Stimulated activated CD4-positive, alpha-beta T cell treated with anti-CD3 and anti-CD28 coated beads, Interleukin-4, amount 100 ng/mL, for 4 hours (primary cell): ENCODE measurements around the gene ZNF586.
"Not testable (repeated sequence)": the region's sequence is repeated elsewhere in the genome, so short reads cannot be mapped to it uniquely, and the experiment has no call there.

ENCODE experiments used
- DNase-seq, 2 experiments: peaks; one replicate each; pipeline ENCODE4 v3.0.0-alpha.2; 2020

ZNF586 gene

DNA sequence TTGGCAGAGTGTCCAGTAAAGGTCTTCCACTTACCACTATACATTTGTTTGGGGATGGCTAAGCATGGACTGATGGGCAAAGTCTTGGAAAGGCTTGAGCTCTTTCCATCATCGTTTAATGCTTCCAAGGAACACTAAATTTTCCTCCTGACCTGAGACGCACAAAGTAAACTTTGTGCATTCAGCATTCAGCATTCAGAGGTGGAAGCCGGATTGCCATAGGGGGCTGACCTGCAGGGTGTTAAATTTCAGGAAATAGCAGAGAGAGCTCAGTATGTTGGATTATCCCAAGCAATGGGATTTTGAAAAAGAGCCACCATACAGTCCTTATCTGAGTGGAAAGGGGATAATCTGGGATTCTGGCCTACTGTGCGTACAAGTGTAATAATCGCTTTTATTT is 31.2 kb downstream of the ZNF586 start:
- DNase-seq = no peak

DNA sequence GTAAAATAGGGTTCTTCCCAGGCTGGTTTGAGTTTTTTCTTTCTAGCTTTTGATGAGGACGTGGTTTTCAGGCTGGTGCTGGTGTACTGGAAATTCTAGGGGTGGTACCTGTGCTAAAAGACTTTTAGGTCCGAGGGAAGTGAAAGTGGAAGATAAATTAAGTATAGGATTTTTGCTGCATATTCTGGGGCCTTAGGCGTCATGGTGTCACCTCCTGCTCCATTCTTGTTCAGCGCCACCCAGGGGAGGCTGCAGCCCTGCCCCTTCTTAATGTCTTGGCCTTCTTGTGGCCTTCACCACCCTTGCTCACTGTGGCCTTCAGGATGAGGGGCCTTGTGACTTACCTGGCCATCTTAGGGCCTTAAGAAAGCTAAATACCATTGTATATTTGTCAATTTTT is 32.8 kb downstream of the ZNF586 start:
- no peak for DNase-seq

DNA sequence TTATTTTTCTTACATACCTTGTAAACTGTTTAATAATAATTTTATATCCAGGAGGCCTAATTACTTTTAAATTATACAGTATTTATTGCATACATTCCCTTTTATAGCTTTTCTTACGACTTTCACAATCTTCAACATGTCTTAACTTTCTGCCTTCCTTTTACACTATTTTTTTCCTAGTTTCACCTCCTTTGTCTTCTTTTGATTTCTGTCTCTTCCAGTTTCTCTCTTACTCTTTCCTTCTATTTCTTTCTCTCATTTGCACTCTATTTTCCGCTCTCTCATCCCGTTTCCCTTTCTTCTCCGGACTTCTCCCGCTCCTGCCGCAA is 33.8 kb downstream of the ZNF586 start:
- DNase-seq = no peak

DNA sequence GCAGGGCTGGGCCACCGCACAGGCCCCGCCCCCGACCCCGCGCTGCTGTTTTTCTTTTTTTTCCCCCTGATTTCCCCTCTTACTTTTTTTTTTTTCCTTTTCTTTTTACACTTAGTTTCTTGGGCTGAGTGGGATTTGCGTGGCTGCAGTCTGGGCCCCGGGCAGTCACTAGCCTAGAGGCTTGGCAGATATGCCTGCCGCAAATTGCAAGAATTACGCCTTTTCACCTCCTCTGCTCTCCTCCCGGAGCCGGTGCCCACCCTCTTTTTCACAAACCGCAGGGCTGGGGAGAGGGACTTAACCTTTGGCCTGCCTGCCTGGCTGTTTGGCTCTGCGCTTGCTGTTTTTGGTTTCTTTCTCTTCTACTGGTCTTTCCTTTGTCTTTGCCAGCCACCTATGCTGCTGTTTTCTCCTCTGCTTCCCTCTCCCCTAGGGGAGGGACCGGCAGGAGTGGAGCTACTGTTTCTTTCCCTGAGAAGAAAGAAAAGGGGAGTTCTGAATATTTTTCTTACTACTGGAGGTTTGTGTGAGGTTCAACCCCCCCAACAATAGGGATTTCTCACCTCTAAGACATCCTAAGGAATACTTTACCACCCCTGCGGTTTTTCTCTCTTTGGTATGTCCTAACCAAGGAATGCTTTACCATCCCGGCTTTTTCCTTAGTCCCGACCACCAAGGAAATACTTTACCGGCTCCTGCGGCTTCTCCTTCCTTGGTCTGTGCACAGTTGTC is 34.3 kb downstream of the ZNF586 start:
- DNase-seq = no peak

DNA sequence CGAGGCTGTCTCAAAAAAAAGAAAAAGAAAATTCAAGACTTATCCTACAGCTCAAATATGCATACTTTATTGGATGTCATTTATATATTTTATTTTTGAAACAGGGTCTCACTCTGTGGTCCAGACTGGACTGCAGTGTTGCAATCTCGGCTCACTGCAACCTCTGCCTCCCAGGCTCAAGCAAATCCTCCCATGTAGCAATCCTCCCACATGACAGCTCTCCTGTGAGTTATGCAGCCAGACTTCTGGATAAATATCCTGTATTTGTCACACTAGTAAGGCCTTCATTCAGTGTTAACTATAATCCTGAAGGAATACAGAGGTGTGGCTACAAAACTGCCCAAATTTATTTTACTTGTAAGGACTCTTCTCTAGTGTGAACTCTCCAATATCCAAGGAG is 38.1 kb downstream of the ZNF586 start:
- no peak for DNase-seq

DNA sequence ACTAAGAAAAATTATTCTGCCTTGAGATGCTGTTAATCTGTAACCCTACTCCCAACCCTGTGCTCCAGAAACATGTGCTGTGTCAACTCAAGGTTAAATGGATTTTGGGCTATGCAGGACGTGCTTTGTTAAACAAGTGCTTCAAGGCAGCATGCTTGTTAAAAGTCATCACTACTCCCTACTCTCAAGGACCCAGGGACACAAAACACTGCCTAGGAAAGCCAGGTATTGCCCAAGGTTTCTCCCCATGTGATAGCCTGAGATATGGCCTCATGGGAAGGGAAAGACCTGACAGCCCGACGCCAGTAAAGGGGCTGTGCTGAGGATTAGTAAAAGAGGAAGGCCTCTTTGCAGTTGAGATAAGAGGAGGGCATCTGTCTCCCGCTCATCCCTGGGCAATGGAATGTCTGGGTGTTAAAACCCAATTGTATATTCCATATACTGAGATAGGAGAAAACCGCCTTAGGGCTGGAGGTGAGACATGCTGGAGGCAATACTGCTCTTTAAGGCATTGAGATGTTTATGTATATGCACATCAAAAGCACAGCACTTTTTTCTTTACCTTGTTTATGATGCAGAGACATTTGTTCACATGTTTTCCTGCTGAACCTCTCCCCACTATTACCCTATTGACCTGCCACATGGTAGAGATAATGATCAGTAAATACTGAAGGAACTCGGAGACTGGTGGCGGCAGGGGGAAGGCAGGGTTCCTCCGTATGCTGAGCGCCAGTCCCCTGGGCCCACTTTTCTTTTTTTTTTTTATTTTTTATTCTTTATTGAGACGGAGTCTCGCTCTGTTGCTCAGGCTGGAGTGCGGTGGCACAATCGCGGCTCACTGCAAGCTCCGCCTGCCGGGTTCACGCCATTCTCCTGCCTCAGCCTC is 41.2 kb downstream of the ZNF586 start:
- DNase-seq = not testable (repeated sequence)

DNA sequence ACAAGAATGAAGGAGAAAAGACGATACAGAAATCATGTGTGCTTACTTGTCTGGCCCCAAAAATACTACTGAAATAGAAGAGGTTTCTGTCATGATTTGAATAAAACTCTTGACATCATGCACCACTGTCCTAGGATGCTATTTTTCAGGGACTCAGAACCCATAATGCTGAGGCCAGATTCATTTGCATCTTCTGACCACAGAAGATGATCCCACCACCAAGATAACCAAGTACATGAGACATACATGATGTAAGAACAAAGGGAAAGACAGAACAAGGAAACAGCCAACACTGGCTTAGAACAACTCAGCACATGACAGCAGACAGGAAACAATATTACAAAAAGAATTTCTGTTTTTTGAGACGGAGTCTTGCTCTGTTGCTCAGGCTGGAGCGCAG is 42.8 kb downstream of the ZNF586 start:
- DNase-seq = no peak

DNA sequence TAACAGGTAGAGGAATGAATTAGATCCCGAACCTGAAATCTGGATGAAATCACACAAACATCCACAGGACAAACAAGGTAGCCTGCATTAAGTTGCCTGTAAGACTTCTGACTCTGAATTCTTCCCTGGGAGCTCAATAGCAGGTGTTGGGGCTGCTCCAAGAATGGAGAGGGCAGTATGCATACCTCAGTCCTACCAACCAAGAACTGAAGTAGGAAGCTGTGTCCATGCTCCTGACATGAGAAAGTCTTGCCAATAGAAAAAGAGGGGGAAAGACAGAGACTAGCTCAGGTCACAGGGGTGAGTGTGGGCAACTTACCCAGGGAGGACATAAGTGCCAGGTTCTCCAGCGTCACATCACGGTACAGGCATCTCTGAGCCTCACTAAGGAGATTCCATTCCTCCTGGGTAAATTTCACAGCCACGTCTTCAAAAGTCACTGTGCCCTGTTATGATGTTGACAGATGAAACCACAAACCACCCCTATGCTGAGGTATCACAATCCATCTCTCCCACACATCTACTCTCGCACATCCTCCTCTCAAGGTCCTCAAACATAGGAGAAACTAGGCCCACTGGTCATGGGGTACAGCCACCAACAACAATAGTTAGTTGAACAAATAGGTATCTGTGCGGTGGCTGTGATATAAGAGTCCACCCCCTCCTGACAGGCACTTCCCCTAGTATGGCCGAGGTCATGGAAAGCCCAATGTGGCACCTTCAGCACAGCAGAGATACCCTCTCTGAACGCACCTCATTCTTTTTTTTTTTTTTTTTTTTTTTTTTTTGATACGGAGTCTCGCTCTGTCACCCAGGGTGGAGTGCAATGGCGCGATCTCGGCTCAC is 43.7 kb downstream of the ZNF586 start:
- DNase-seq = not testable (repeated sequence)

DNA sequence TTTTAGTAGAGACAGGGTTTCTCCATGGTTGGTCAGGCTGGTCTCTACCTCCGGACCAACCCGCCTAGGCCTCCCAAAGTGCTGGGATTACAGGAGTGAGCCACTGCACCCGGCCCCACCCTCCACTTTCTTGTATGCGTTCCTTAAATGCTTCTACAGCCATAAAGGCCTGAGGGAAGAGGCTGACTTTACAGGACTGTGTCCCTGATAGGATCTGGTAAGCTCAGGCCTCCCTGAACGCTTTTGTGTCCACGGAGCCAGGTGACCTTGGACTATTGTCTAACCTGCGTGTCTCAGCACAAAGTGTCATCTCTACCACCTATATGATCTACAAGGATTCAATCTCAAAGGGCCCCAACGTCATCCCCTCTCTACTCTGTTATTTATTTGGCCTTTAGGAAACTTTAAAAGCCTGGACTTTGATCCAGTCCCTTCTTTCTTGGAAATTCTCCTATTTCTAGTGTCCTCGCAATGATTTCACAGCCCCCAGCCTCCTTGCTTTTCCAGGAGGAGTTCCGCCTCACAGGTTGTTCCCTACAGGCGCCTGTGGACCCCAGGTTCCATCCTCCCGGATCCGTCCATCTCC is 44.5 kb downstream of the ZNF586 start:
- DNase-seq = no peak

DNA sequence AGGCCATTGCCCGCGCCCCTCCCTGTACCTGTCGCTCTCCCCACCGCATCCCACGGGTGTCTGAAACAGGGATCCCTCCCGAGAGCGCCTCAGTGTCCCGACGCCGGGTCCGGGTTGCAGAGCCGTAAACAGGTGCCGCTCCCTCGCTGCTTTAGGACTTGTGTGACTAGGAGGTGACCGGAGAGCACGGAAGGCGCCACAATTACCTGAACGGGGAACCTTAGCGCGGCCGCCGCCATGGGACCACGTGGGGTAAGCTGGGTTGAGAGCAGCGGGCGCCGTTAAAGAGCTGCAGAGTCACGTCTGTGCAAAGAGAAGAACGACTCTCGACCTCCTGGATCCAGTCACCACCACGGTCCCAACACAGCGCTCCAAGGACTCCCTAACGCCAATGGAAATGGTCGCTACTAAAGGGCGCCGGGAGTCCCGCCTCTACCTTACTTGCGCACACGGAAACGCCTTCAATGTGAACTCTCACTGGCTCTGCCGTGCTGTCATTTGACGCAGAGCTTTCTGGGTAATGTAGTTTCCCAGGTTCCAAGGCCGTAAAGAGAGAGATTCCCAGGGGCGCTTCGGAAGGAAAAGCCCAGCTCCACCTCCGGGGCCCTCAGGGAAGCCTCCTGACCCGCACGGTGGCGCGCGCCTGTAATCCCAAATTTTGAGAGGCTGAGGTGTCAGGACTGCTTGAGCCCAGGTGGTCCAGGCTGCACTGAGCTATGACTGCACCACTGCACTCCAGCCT is 45.2 kb downstream of the ZNF586 start, which contains the start of gene ZNF552:
Gene ZNF552 (minus strand): TSS at position 409 of the 742 bp plus-strand sequence. CDS start 170 bp downstream, at position 239.
- DNase-seq = peak; percentile 59 to 74

DNA sequence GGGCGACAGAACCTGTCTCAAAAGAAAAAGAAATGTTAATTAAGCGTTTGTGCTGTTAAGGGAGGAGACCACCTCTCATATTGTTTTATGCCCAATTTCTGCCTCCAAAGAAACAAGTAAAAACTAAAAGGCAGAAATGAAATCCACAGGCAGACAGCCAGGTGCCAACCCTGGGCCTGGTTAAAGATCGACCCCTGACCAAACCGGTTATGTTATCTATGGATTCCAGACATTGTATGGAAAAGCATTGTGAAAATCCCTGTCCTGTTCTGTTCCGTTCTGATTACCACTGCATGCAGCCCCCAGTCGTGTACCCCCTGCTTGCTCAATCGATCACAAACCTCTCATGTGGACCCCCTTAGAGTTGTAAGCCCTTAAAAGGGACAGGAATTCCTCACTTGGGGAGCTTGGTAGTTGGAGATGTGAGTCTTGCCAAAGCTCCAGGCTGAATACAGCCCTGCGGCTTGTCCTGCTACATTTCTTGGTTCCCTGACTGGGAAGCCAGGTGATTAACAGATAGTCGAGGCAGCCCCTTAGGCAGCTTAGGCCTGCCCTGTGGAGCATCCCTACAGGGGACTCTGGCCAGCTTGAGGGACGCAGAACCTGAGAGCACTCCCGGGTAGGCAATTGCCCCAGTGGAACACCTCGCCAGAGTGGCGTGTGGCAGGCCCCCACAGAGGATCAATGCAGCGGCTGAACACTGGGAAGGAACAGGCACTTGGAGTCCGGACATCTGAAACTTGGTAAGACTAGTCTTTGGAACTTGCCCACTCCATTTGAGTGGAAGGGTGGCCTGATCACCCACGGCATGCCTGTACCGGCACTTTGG is 46.0 kb downstream of the ZNF586 start:
- no peak for DNase-seq

DNA sequence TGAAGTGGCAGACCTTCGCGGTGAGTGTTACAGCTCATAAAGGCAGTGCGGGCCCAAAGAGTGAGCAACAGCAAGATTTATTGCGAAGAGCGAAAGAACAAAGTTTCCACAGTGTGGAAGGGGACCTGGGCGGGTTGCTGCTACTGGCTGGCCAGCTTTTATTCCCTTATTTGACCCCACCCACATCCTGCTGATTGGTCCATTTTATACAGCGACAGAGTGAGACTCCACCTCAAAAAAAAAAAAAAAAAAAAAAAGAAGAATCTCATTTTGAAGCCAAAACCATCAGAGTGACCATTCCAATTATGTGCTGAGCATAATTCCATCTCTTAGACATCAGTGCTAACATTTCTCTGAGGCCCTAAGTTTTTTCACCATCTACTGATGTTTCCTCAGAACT is 47.2 kb downstream of the ZNF586 start:
- DNase-seq = no peak

DNA sequence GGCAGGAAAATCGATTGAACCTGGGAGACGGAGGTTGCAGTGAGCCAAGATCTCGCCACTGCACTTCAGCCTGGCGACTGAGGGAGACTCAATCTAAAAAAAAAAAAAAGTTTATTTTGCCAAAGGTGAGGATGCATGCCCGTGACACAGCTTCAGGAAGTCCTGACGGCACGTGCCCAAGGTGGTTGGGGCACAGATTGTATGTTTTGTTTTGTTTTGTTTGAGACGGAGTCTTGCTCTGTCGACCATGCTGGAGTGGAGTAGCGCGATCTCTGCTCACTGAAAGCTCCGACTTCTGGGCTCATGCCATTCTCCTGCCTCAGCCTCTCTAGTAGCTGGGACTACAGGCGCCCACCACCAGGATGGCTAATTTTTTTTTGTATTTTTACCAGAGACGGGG is 48.5 kb downstream of the ZNF586 start:
- DNase-seq = no peak

DNA sequence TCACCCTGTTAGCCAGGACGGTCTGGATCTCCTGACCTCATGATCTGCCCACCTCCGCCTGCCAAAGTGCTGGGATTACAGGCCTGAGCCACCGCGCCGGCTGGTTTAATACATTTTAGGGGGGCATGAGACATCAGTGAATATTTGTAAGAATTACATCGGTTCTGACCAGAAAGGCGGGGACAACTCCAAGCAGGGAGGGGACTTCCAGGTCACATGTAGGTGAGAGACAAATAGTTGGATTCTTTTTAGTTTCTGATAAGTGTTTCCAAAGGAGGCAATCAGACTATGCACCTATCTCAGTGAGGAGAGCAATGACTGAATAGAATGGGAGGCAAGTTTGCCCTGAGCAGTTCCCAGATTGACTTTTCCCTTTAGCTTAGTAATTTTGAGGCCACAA is 48.9 kb downstream of the ZNF586 start:
- no peak for DNase-seq

DNA sequence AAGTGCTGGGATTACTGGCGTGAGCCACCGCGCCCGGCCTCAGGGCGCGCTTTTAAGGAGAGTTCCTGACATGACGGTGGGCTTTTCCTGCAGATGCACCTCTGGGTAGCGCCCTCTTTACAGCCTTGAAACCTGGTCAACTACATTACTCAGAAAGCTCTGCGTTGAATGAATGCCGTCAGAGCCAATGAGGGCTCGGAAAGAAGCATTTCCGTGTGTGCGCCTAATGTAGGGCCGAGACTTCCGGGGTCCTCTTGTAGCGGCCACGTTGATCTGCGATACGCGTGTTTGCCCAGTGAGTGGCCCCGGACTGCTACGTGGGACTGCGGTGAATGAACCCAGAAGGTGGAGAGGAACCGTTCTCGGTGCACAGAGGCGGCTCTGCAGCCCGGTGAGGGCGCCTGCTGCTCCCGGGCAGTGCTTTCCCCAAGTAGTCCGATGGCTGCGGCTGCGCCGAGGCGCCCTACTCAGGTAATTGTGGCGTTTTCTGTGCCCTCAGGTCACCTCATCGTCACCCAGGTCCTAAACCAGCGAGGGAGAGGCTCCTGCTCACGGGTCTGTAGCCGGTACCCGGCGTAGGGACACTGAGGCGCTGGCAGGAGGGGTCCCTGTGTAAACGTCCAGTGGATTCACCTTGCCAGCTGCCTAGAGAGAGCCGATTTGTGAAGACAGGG is 50.1 kb downstream of the ZNF586 start:
- peak; percentile 66 to 79 for DNase-seq

DNA sequence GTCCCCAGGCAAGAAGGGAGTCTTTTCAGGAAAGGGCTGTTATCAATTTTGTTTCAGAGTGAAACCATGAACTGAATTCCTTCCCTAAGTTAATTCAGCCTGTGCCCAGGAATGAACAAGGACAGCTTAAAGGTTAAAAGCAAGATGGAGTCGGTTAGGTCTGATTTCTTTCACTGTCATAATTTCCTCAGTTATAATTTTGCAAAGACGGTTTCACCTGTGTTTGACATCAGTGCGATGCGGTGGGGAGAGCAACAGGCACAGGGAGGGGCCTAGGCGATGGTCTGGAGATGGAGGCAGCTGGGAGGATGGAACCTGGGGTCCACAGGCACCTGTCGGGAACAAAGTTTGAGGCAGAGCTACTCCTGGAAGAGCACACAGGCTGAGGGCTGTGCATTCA is 51.1 kb downstream of the ZNF586 start:
- no peak for DNase-seq

DNA sequence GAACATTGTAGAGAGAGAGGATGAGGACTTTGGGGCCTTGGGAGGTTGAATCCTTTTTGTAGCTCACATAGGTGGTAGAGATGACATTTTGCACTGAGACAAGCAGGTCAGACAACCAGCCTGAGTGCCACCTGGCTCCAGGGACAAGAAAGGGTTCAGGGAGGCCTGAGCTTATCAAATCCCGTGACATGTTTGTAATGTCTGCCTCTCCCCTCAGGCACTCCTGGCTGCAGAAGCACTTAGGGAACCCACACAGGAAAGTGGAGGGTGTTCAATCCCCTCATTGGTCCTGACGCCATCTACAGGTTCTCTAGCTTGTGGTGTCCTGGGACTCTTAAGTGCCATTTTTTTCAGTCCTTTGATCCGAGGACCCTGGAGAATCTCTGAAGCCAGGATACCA is 51.6 kb downstream of the ZNF586 start:
- DNase-seq = not testable (repeated sequence)

DNA sequence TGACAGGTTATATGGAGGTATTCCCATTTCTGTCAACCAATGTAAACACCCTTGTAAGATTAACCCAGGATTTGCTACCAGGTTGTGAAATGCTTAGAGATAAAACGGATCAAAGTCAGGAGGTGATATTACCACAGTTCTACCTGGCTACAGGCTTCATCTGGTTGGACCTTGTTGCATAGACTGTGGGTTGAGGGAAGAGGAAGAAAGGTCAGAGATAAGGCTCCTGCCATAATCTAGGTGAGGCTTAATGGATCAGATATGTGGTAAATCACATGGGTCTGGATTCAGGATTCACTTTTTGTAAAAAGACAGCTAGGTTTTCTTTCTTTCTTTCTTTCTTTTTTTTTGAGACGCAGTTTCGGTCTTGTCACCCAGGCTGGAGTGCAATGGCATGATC is 52.0 kb downstream of the ZNF586 start:
- not testable (repeated sequence) for DNase-seq

DNA sequence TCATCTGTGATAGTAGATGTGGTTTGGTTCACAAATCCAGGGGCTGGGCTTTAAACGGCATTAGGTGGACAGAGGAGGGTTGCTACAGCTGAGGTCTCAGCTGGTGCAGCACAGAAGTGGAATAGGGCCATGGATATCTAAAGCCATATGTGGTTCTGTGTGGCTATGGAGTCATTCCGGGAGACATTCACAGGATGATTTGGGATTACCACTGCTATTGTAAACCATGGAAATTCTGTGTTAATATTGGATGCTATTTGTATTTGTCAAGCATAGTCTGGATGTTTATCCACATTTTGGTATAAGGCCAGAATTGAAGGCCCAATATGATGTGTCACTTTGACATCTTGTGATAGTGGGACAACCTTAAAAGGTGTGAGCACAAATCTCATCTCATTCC is 53.7 kb downstream of the ZNF586 start:
- not testable (repeated sequence) for DNase-seq

DNA sequence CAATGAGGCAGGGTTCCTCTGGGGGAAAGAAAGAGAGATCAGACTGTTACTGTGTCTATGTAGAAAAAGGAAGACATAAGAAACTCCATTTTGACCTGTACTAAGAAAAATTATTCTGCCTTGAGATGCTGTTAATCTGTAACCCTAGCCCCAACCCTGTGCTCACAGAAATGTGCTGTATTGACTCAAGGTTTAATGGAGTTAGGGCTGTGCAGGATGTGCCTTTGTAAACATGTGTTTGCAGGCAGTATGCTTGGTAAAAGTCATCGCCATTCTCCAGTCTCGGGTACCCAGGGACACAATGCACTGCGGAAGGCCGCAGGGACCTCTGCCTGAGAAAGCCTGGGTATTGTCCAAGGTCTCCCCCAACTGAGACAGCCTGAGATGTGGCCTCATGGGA is 54.1 kb downstream of the ZNF586 start:
- not testable (repeated sequence) for DNase-seq

DNA sequence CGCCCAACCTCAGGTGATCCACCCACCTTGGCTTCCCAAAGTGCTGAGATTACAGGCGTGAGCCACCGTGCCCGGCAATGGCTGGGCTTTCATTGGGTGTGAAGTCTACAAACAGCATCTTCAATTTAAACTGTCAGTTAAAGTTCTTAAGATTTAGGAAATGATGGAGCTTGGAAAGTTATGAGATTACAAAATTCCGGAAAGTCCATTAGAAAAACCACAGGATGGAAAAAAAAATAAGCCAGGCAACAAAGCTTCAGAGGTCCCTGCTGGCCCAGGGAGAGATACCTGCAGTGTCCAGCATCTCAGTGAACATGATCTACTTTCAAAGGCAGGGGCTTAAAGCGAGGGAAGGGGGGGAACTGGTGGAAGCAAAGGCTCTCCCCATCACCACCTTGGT is 56.0 kb downstream of the ZNF586 start:
- DNase-seq = no peak
